Astrocyte (in vitro differentiated cells and primary cell): Measurements from ENCODE around the gene ADARB2. TPM values are rescaled to one million over a fixed set of nuclear protein-coding genes. Genes with fewer than 3 reads are reported as not detected.

ENCODE experiments used
- DNase-seq: peaks from one replicate; pipeline ENCODE4 v3.0.0-alpha.2; 2010; ENCODE audit warnings: low read depth
- FAIRE-seq: peaks from 2 replicates; lab custom pipeline; 2011; peaks lifted over from hg19 to GRCh38; lab: Jason Lieb, UNC
- H2AFZ ChIP-seq: 2 replicates; pipeline ENCODE4 v1.6.0; 2012; ENCODE audit warnings: low read depth, low read length, inconsistent platforms
- H3K27ac ChIP-seq: 2 replicates; pipeline ENCODE4 v1.5.1; 2011; ENCODE audit warnings: low read depth, low read length, inconsistent platforms
- H3K27me3 ChIP-seq: 2 replicates; pipeline ENCODE4 v1.6.0; 2011; ENCODE audit warnings: low read length, inconsistent platforms; ENCODE audit not compliant: insufficient read depth
- H3K36me3 ChIP-seq: 2 replicates; pipeline ENCODE4 v1.5.1; 2011; ENCODE audit warnings: low read length, inconsistent platforms; ENCODE audit not compliant: insufficient read depth
- H3K4me1 ChIP-seq: 2 replicates; pipeline ENCODE4 v1.5.1; 2011; ENCODE audit warnings: low read length, inconsistent platforms; ENCODE audit not compliant: insufficient read depth
- H3K4me2 ChIP-seq: 2 replicates; pipeline ENCODE4 v1.6.0; 2012; ENCODE audit warnings: low read length, inconsistent platforms
- H3K4me3 ChIP-seq: 2 replicates; pipeline ENCODE4 v1.5.1; 2011; ENCODE audit warnings: low read depth, mild to moderate bottlenecking, low read length, inconsistent platforms; ENCODE audit not compliant: insufficient read depth
- H3K79me2 ChIP-seq: 2 replicates; pipeline ENCODE4 v1.6.0; 2012; ENCODE audit warnings: mild to moderate bottlenecking, low read length, inconsistent platforms; ENCODE audit not compliant: insufficient read depth
- H3K9ac ChIP-seq: 2 replicates; pipeline ENCODE4 v1.6.0; 2012; ENCODE audit warnings: mild to moderate bottlenecking, low read length, inconsistent platforms
- H3K9me3 ChIP-seq: 2 replicates; pipeline ENCODE4 v1.5.1; 2012; ENCODE audit warnings: low read depth, mild to moderate bottlenecking, low read length, inconsistent platforms; ENCODE audit not compliant: insufficient read depth
- H4K20me1 ChIP-seq: 2 replicates; pipeline ENCODE4 v1.6.0; 2012; ENCODE audit warnings: low read length, inconsistent platforms; ENCODE audit not compliant: insufficient read depth
- H3K27ac Mint-ChIP-seq: one replicate; pipeline ENCODE4 v1.8.0; 2021; ENCODE audit warnings: mild to moderate bottlenecking, mixed read lengths; ENCODE audit not compliant: unreplicated experiment
- H3K27me3 Mint-ChIP-seq: one replicate; pipeline ENCODE4 v1.8.0; 2021; ENCODE audit warnings: low read depth, mixed read lengths; ENCODE audit not compliant: unreplicated experiment
- H3K36me3 Mint-ChIP-seq: one replicate; pipeline ENCODE4 v1.8.0; 2021; ENCODE audit warnings: low read depth, mixed read lengths; ENCODE audit not compliant: unreplicated experiment
- H3K4me1 Mint-ChIP-seq: one replicate; pipeline ENCODE4 v1.8.0; 2021; ENCODE audit warnings: low read depth, mixed read lengths; ENCODE audit not compliant: unreplicated experiment
- H3K4me3 Mint-ChIP-seq: one replicate; pipeline ENCODE4 v1.8.0; 2021; ENCODE audit warnings: mild to moderate bottlenecking, moderate library complexity, mixed read lengths; ENCODE audit not compliant: unreplicated experiment
- H3K9me3 Mint-ChIP-seq: one replicate; pipeline ENCODE4 v1.8.0; 2021; ENCODE audit warnings: mild to moderate bottlenecking, mixed read lengths; ENCODE audit not compliant: unreplicated experiment
- CTCF ChIP-seq: IDR thresholded peaks from 2 replicates; pipeline ENCODE4 v1.5.1; 2011; ENCODE audit warnings: low read depth, mild to moderate bottlenecking, inconsistent platforms, low read length, moderate library complexity; ENCODE audit not compliant: insufficient read depth
- EZH2 ChIP-seq: IDR thresholded peaks from 2 replicates; pipeline ENCODE4 v1.6.1; 2012; ENCODE audit warnings: mild to moderate bottlenecking, low read length, inconsistent platforms; ENCODE audit not compliant: insufficient read depth
- total RNA-seq: library from RNA; stranded (reverse); gene quantifications from 2 replicates; pipeline ENCODE4 v1.2.1, GENCODE V29; 2021

The ADARB2 gene
- total RNA-seq, 1 donor from 2014 or later = 0.18 TPM

- H3K36me3 ChIP-seq = no peaks in the 10 kb centered on the region
- Mint-ChIP-seq H3K27me3 (peaks cover 45% of the 10 kb centered on the region), H3K27ac (no peak overlapping the region), H3K9me3 (no peaks in the 10 kb centered on the region), H3K36me3 (no peaks in the 10 kb centered on the region), H3K4me1 (no peaks in the 10 kb centered on the region), H3K4me3 (no peak overlapping the region)
- H2AFZ ChIP-seq = no peak overlapping the region
- no peak overlapping the region for H3K4me3 ChIP-seq
- no peak overlapping the region for H3K4me2 ChIP-seq
- H3K27me3 ChIP-seq = no peaks in the 10 kb centered on the region
- H3K9me3 ChIP-seq = no peaks in the 10 kb centered on the region
- no peak overlapping the region for H3K9ac ChIP-seq
- no peaks in the 10 kb centered on the region for H3K4me1 ChIP-seq
- TF ChIP-seq EZH2 (no peak), CTCF (no peak)
- no peaks in the 10 kb centered on the region for H3K79me2 ChIP-seq
- no peak for DNase-seq
- H4K20me1 ChIP-seq = no peaks in the 10 kb centered on the region
- no peak for FAIRE-seq
- H3K27ac ChIP-seq = no peak overlapping the region
Observed at GRCh38 chr10:1195828-1196227, 541.5 kb downstream of the ADARB2 start.

- Histone ChIP-seq H3K9me3 (no peaks in the 10 kb centered on the region), H3K27me3 (no peaks in the 10 kb centered on the region), H3K4me3 (no peak overlapping the region), H3K4me2 (no peak overlapping the region), H3K9ac (no peak overlapping the region), H4K20me1 (no peaks in the 10 kb centered on the region), H3K4me1 (no peaks in the 10 kb centered on the region), H3K79me2 (no peaks in the 10 kb centered on the region), H3K27ac (no peak overlapping the region), H3K36me3 (no peaks in the 10 kb centered on the region), H2AFZ (no peak overlapping the region)
- FAIRE-seq (no peak), DNase-seq (no peak)
- Mint-ChIP-seq H3K27me3 (peaks cover 57% of the 10 kb centered on the region), H3K9me3 (no peaks in the 10 kb centered on the region), H3K36me3 (no peaks in the 10 kb centered on the region), H3K4me1 (no peaks in the 10 kb centered on the region), H3K4me3 (no peak overlapping the region), H3K27ac (no peak overlapping the region)
- TF ChIP-seq CTCF (no peak), EZH2 (no peak)
Observed at GRCh38 chr10:1194161-1194560, 543.2 kb downstream of the ADARB2 start.

GRCh38 chr10:1193561-1193960, 543.8 kb downstream of the ADARB2 start:
- peaks cover under 1% of the 10 kb centered on the region for H3K4me1 Mint-ChIP-seq
- H4K20me1 ChIP-seq = no peaks in the 10 kb centered on the region
- DNase-seq (no peak), FAIRE-seq (no peak)
- H3K9me3 ChIP-seq = no peaks in the 10 kb centered on the region
- H3K36me3 Mint-ChIP-seq = no peaks in the 10 kb centered on the region
- H3K27me3 Mint-ChIP-seq = peaks cover 61% of the 10 kb centered on the region
- no peak overlapping the region for H3K27ac ChIP-seq
- no peaks in the 10 kb centered on the region for H3K79me2 ChIP-seq
- H2AFZ ChIP-seq = no peak overlapping the region
- TF ChIP-seq CTCF (no peak), EZH2 (no peak)
- H3K27ac Mint-ChIP-seq = no peak overlapping the region
- no peak overlapping the region for H3K4me3 Mint-ChIP-seq
- H3K4me2 ChIP-seq = no peak overlapping the region
- no peaks in the 10 kb centered on the region for H3K9me3 Mint-ChIP-seq
- no peak overlapping the region for H3K4me3 ChIP-seq
- H3K27me3 ChIP-seq = no peaks in the 10 kb centered on the region
- H3K9ac ChIP-seq = no peak overlapping the region
- no peaks in the 10 kb centered on the region for H3K36me3 ChIP-seq
- H3K4me1 ChIP-seq = no peaks in the 10 kb centered on the region
